AG08395 (cell line): ENCODE results near the gene MCF2L.

Source experiments
- DNase-seq: peaks from one replicate; pipeline ENCODE4 v3.0.0; 2012; ENCODE audit warnings: mixed read lengths, low spot score

The MCF2L gene

DNA sequence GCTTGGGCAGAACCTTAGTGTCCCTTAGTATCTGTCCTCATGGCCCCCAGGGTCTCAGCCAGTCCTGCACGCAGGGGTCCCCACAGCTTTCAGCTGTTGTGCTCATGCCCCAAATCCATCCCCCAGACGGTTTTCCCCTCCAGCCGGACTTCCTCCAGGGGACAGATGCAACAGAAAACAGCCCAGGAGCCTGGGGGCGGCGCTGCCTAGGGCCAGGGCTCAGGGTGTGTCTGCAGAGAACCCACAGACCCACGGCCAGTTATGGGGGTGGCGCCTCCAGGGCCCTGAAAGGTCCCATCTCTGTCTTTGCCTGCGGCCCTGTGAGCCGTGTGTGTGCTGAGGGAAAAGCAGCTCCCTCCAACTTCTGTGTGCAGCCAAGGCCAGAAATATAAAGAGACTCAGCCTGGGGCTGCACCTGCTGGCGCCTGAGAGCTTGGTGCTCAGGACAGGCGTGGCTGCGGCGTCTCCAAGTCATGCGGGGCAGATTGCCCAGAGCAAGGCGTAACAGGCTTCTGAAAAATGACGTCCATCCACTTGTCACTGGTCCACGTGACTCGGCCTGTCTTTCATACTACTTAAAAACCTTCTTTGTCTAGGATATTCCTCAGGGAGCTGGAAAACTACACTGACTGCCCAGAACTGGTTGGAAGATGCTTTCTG lies 114.5 kb downstream of the MCF2L start:
- DNase-seq = no peak

DNA sequence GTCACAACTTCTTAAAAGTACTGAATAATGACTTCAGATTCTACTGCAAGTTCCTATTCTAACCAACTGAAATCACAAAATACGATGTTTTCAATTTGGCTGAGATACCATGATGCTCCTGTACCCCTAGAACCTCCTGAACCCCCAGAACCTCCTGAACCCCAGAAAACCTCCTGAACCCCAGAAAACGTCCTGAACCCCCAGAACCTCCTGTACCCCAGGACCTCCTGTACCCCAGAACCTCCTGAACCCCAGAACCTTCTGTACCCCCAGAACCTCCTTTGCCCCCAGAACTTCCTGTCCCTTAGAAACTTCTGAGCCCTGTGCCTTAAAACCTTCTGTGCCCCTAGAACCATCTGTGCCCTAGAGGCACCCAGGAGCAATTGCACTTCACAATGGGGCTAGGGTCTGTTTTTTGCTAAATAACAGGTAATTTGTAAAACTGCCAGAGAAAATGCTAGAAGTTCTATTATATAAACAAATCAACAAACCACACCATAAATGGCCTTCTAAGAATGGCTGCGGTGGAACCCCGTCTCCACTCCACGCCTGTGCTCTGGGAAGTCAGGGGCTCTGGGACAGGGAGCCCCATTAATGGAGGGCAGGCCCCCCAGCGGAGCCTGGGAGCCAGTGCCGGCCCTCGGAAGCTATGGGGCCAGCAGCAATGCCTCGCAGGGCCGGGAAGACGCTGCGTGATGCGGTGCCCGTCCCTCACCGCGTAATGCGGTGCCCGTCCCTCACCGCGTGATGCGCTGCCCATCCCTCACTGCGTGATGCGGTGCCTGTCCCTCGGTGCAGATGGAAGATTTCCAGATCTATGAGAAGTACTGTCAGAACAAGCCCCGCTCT lies 115.3 kb downstream of the MCF2L start:
- DNase-seq = no peak

DNA sequence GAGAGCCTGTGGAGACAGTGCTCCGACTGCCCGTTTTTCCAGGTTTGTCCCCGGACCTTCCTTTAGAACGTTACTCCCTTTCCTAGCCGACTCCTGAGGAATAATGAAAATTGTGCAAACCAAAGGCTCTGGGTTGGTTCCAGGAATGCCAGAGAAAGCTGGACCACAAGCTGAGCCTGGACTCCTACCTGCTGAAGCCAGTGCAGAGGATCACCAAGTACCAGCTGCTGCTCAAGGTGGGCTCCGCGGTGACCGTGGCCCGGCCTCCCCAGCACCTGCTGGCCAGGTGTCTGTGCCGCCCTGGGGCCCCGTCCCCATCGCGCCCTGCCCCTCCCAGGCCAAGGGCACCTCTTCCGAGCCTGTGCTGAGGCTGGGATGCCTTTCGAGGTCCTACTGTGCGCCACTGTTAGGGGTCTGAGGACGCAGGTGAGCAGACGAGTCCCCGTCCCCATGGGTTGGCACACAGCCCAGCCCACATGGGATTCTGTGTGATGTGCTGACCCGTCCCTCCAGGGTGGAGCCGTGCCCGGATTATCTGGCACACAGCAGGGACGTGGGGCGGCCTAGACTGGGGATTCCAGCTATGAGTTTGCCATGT lies 116.0 kb downstream of the MCF2L start:
- no peak for DNase-seq

DNA sequence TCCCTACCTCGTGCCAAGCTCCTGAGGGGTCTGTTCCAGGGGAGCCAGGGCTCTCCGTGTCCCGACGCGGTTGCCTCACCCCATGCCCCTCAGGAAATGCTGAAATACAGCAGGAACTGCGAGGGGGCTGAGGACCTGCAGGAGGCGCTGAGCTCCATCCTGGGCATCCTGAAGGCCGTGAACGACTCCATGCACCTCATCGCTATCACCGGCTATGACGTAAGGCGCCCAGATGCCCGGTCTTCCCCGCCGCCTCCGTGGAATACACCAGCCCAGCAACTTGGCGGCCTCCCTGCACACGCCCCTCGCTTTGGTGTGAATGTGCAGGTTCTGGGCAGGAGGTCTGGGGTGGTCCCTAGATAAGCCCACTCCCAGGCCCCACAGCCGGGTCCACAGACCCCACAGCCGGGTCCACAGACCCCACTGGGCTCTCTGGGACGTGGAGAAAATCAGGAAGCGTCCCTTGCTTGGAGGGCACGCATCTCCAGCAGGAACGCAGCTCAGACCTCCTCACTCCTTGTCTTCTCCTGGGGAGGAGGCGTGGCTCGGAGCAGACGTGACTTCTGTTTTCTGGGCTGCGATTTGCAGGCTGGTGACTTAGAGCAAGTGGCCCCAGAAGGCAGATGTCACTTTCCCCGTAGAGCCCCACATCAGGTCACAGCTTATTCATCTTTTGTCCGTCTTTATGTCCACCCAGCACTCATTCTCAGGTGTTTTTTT lies 117.2 kb downstream of the MCF2L start:
- no peak for DNase-seq

DNA sequence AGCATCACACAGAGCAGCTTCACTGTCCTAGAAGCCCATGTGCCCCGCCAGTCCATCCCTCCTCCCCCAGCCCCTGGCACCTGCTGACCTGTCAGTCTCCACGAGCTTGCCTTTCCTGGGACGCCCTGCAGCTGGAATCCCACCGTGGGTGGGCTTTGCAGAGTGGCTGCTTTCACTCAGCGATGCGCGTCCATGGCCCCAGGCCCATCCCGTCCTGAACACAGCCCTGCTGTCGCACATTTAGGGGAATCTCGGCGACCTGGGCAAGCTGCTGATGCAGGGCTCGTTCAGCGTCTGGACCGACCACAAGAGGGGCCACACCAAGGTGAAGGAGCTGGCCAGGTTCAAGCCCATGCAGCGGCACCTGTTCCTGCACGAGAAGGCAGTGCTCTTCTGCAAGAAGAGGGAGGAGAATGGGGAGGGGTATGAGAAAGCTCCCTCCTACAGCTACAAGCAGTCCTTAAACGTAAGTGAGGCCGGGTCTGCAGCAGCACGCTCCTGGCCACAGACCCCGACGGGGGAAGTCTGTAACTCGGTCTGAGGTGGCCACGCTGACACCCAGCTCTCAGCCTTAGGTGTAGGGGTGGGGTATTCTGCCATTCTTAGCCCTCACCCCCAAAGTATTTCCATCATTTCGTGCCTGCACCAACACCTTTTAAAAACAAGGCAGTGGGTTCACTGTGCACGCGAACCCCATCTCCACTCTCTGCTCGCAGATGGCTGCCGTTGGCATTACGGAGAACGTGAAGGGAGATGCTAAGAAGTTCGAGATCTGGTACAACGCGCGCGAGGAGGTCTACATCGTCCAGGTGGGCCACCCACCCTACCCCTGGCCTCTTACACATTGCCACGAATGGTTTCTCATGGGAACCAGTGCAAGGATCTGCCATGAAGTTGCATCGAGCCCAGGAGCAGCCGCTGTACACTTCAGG lies 118.2 kb downstream of the MCF2L start:
- DNase-seq = no peak

DNA sequence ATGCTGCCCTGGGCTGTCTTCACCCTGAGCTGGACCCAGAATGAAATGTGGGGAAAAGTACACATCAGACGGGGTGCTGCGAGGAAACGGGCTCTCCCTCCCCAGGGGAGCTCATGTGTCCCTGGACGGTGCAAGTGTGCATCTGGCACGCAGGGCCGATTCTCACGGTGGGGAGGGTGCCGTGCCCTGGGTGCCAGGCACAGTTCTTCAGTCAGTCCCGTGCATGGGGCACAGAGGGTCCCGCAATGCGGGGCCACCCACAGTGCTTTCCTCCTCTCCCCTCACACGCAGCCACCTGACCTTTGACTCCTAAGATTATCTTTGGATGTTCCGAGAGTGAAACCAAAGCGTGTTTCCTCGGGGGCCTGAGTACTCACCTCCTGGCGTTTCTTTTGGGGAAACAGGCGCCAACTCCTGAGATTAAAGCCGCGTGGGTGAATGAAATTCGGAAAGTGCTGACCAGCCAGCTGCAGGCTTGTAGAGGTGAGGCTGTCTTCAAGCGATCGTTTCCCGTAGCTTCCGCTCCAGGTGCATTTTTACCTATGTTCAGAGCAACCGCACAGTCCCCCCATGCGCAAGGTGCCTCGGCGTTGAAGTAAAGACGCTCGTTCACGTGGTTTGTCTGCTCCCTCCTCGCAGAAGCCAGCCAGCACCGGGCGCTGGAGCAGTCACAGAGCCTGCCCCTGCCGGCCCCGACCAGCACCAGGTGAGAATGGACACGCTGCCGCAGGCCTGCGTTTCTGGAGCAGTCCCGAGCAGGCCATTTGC lies 119.1 kb downstream of the MCF2L start:
- DNase-seq = no peak

DNA sequence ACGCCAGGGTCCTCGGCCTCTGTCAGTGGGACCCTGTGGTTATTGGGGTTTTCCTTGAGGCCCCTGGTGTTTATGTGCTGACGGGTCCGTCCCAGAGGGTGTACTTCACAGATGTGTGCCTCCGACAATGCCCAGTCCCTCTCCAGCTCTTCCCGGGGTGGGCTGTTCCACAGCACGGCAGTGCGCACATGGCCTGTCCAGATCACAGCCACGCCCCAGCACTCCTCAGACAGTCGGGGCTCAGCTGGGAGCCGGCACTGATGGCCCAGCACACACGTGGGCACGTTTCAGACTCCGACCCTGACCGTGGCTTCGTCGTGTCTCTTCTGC lies 119.6 kb downstream of the MCF2L start:
- DNase-seq = no peak

DNA sequence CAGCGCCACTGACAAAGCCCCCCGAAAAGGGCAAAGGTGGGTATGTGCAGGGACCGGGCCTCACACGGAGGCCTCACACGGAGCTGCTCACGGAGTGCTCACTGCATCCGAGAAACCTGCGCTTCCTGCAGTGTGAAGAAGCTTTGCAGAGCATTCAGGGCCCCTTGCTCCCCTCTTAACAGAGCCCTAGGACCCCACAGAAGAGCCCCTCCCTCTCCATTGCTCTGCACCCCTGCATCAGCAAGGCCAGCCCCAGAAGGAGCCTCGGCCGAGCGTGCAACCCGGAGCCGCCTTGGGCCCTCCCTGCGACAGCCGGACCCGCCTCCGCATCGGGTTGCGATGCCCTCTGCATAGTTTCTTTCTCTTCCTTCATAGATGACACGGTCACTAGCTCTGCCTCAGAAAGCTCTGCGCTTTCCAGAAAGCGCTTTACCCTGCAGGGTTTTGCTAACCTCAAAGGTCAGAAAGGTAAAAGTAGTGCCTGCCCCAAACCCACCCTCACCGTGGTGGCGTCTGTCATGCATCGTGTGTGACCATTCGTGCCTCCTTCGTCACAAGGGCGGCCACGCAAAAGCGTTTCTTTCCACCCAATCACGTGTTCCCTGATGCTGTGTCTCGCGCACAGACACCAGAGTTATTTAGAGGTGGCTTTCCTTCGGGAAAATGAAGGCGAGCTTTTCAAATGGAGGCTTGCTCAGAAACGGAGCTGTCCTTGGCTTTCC lies 120.8 kb downstream of the MCF2L start:
- no peak for DNase-seq

DNA sequence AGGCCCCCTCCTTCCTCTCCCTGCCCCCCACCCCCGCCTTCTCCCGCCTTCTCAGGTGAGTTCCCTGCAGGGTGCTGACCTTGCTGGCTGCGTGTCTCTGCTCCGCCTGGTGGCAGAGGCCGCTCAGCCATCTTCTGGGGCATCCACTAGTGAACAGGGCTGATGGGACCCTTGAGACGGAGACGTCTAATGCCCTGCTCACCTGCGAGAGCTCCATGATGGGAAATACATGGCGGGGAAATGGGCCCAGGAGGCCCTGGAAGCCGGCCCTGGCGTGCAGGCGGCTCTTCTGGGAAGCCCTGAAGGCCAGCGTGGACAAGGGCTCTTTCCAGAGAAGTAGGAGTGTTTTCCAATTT lies 121.4 kb downstream of the MCF2L start:
- DNase-seq = no peak

DNA sequence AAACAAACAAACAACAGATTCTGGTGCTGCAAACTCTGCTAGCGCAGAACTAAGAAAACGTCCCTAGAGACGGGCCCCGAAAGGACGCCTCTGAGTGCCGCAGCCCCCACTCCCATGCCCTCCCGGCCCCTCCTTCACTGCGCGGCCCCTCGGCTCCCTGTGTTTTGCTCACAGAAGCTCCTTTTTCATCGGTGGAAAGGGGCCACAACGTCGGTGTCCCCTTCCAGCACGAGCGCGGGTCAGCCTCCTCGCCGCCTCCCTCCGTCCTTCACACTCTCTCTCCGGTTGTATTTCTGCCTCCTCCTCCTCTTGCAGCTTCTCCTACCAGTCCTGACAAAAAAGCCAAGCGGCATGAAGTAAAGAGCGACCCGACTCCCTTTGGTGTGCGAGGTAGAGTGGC lies 121.8 kb downstream of the MCF2L start:
- no peak for DNase-seq

DNA sequence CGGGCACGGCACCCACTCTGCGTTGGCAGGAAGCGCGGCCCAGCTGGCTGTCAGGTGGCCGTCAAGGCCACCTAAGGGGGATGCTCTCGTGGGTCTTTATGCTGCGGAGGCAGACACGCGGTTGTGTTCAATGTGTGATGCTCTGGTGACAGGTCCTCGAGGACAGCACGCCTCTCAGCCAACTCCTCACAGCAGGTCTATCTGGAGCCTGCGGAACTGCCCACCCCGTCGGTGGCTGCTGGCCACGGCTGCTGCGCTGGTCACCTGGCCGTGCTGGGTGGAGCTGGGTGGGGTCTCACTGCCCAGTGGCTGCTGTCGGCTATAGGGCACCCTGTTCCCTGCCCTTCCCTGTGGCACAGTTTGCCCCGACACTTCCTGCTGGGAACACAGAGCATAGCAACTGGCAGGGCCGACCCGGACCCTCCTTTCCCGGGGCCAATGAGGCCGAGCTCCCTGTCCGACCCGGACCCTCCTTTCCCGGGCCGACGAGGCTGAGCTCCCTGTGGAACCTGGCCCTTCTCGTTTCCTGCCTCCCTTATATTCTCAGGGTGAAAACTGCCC lies 122.3 kb downstream of the MCF2L start:
- DNase-seq = no peak

DNA sequence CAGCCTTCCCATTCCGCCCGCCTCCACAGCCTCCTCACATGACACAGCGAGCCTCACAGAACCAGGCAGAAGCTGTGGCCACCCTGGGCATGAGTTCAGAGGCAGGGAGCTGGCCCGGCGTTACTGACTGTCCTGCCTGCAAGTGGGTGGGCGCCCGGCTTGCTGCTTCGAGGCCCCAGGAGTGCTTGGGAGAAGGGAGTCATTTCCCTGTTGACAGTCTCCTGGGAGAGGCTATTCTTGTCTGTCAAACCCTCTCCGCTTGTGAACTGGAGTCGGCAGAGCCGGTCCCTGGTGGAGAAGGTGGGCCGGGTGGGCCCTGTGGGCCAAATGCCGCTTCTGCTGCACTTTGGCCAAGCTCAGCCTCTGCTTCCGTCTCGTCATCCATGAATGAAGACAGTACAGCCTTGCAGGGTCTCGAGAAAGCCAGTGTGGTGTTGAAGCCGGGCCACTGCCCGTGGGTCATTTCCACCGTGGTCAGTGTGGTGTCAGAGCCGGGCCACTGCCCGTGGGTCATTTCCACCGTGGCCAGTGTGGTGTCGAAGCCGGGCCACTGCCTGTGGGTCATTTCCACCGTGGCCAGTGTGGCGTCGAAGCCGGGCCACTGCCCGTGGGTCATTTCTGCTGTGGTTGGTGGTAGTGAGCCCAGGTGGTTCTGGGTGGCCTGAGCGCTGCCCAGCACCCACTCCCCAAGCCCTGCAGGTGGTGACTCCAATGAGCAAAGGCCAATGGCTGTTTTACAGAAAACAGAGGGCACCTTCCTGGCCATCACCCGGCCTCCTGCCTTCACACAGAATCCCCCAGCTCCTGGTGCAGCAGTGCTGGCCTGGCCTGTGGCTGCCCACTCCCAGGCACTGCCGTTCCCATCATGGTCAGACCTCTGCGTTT lies 123.1 kb downstream of the MCF2L start:
- DNase-seq = no peak

DNA sequence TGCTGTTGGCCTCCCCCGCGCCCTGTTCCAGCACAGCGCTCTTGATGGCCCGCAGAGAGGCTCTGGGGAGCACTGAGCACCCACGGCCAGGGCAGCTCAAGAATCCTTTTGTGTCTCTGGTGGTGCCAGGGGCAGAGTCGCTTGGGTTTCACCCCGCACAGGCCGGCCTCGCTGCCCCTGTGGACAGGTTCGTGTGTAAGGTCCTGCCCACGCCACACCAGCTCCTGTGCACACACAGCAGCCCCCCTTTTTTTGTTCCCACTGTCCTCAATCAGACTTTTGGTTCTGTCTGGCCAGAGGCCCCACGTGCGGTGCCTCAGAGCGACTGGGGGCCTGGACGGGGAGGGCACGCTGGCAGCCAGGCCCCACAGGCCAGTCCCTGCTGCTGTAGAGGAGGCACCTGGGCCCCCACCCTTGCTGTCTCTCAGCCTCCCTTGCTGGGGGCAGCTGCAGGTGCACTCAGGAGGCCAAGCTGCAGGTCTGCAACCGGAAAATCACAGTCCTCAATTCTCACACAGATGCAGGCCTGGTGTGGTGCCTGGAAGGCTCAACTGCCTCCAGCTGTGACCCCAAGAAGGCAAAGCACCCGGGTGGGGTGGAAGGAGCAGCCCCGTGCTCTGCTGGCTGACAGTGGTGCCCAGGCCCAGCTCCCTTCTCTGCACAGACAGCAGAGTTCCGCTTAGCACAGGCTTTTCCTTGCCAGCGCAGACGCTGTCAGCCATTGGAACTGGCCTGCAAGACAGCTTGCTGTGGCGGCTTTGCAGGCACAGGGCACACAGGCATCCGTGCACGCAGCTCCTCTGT lies 124.0 kb downstream of the MCF2L start:
- DNase-seq = no peak

DNA sequence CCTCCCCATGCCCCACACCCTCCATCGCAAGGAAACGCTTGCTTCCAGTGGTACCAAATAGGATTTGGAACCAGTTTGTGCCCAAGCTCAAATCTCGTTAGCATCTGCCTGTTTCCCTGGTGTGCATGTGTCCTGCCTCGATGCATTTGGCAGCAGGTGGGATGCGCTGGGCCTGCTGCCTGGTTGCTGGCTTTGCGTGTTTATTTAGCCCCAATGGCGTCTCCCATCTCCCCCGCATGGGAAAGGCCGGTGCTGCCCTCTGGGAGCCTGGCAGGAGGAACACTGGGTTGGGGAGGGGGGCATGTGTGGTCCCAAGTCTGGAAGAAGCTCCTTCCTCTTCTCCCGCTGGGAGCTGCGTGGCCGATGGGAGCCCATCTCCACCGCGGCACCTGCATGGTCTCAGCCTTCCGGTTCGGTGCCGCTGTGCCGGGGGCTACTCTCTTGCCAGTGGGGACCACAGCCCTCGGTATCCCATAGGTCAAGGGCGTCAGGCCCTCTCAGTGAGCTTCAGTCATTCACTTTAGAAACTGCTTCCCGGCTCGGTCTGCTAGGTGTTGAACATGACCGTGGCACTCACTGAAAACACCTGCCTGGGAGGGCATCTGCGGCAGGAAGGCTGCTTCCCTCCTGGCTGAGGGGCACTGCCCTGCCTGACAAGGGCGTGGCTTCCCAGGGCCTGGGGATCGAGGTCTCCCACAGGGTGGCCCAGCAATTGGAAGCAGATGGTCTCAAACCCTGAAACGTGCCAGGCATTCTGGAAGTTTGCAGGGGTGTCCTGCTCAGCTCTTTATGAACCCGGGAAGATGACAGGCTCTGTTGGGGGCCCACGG lies 124.8 kb downstream of the MCF2L start:
- no peak for DNase-seq

DNA sequence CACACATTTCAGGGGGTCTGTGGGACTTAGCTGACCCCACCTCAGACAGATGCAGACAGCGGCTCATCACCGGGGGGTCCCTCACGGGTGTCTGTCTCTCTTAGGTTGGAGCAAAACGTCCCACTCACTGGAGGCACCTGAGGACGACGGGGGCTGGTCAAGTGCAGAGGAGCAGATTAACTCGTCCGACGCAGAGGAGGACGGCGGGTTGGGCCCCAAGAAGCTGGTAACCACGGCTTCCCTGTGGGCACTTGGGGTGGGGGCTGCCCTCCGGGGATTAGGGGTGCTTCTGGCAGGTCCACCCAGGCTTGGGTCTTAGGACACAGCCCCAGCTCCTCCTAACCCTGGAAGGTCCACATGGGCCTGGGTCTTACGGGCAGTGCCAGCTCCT lies 125.4 kb downstream of the MCF2L start:
- no peak for DNase-seq

DNA sequence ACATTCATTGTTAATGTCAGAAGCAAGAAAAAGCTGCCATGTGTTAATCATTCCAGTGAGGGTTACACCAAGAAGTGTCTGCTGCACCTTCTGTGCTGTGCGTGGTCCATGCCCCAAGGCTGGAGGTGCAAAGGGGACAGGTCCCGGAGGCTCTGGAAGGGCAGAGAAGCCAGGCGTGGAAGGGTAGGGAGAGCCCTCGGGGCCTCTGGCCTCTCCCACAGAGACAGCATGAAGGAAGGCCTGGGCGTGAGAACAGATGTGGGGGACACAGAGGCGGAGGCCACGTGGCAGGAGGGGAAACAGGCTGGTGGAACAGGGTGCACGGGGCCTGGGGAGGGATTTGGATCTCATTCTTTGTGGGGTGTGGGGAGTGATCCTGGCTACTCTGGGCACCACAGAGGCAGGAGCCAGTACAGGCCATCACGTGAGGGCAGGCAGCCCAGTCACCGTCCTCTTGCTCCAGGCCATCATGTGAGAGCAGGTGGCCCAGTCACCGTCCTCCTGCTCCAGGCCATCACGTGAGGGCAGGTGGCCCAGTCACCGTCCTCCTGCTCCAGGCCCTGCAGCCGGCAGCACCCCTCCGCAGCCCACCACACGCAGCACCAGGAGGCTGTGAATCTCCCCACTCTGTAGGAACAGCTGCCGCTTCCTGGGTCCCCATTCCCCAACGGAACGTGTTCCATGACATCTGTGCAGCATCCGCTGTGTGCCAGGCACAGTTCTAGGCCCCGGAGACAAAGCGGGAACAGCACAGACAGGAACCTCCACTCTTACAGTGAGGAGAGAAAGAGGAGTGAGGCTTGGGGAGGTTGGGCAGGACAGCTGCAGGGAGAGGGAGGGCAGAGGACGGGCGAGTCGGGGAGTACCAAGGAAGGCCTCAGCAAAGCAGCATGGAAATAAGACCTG lies 126.4 kb downstream of the MCF2L start:
- no peak for DNase-seq
